HepG2 (cell line): ENCODE results near the gene MAST1. TPM values are rescaled to one million over a fixed set of nuclear protein-coding genes. Genes with fewer than 3 reads are reported as not detected.

Experiments used
- ELF1 ChIP-seq: sonication (generic); formaldehyde crosslinking; IDR thresholded peaks from 2 replicates; pipeline ENCODE4 v1.4.0; 2020; ENCODE audit warnings: missing genetic modification reagents
- HDAC1 ChIP-seq: sonication (generic); formaldehyde crosslinking; IDR thresholded peaks from 2 replicates; pipeline ENCODE4 v1.5.1; 2020; ENCODE audit warnings: mild to moderate bottlenecking, missing genetic modification reagents
- MAZ ChIP-seq, 2 experiments: sonication (generic) in 1 of 2; formaldehyde crosslinking in 1 of 2; IDR thresholded peaks; 2 replicates each; pipeline versions ENCODE4 v1.5.0 to v1.6.1; 2012 to 2020; ENCODE audit warnings: low read depth in 2 of 2, mild to moderate bottlenecking in 2 of 2, borderline replicate concordance in 1 of 2, improper control_type of control experiment in 1 of 2, low read length in 1 of 2, missing genetic modification reagents in 1 of 2, moderate library complexity in 1 of 2
- SKIL ChIP-seq: sonication (generic); formaldehyde crosslinking; IDR thresholded peaks from 2 replicates; pipeline ENCODE4 v1.8.0; 2022; ENCODE audit warnings: missing genetic modification reagents, mild to moderate bottlenecking, moderate library complexity, borderline replicate concordance
- ZC3H4 ChIP-seq: sonication (generic); formaldehyde crosslinking; IDR thresholded peaks from 2 replicates; pipeline ENCODE4 v1.4.0; 2020; ENCODE audit warnings: missing genetic modification reagents, borderline replicate concordance
- ZFAT ChIP-seq: sonication (generic); formaldehyde crosslinking; conservative IDR thresholded peaks from 2 replicates; pipeline ENCODE4 v1.8.1; 2023; ENCODE audit warnings: missing genetic modification reagents, inconsistent platforms
- ZNF407 ChIP-seq: sonication (generic); formaldehyde crosslinking; IDR thresholded peaks from one replicate; pipeline ENCODE4 v1.5.1; 2020; ENCODE audit warnings: mild to moderate bottlenecking, missing genetic modification reagents; ENCODE audit errors: not compliant biosample characterization
- polyA plus RNA-seq, 8 experiments: library from polyadenylated mRNA; depleted of rRNA in 3 of 8; stranded (reverse) in 7 of 8; unstranded in 1 of 8; fragments of >200 nt; fragmentation: Illumina TruSeq in 4 of 8; extraction: Trizol in 4 of 8; gene quantifications; 2 replicates each; pipeline versions ENCODE4 v1.2.1 to v1.2.3, GENCODE V29; 2011 to 2016; ENCODE audit warnings: low read depth in 4 of 8, missing spikeins in 1 of 8, mixed read lengths in 1 of 8; ENCODE audit not compliant: insufficient read depth in 1 of 8
- total RNA-seq, 5 experiments: library from RNA; depleted of rRNA; stranded (reverse); fragments of >200 nt; fragmentation: Illumina TruSeq; extraction: Trizol; gene quantifications; 2 replicates each; pipeline ENCODE4 v1.2.3, GENCODE V29; 2016; ENCODE audit warnings: low read depth in 1 of 5
- TF ChIP-seq, protein P1 (sequence below): sonication (generic); formaldehyde crosslinking; IDR thresholded peaks from 2 replicates; pipeline ENCODE4 v1.5.0; 2020; ENCODE audit warnings: mild to moderate bottlenecking, missing genetic modification reagents, borderline replicate concordance

The MAST1 gene
- total and polyA plus RNA-seq, 2 of the 13 experiments (the other 11 are each of a cell fraction or from before 2014, with no cell fraction given): 0.73 to 4.7 TPM

GRCh38 chr19:12791345-12792050 lies 46.8 kb upstream of the MAST1 start, which contains the start of gene JUNB (continued):
- TF ChIP-seq ZNF407 (no peak), SKIL (peak; percentile 84), ZFAT (CRISPR knock-in tag) (0 out of 2 replicates have a peak, but pooled peaks have one; percentile 11), ZC3H4 (CRISPR knock-in tag) (0 out of 2 replicates have a peak, but pooled peaks have one; percentile 85), ELF1 (CRISPR knock-in tag) (peak; percentile 97), HDAC1 (CRISPR knock-in tag) (peak; percentile 98), MAZ (IDR thresholded peaks at IDR 0.05; ENCODE audit: borderline replicate concordance, low read depth, low read length) (peak; percentile 95), MAZ (CRISPR knock-in tag; IDR thresholded peaks at IDR 0.05; ENCODE audit: low read depth) (peak; percentile 98)
- TF ChIP-seq, protein P1, sequence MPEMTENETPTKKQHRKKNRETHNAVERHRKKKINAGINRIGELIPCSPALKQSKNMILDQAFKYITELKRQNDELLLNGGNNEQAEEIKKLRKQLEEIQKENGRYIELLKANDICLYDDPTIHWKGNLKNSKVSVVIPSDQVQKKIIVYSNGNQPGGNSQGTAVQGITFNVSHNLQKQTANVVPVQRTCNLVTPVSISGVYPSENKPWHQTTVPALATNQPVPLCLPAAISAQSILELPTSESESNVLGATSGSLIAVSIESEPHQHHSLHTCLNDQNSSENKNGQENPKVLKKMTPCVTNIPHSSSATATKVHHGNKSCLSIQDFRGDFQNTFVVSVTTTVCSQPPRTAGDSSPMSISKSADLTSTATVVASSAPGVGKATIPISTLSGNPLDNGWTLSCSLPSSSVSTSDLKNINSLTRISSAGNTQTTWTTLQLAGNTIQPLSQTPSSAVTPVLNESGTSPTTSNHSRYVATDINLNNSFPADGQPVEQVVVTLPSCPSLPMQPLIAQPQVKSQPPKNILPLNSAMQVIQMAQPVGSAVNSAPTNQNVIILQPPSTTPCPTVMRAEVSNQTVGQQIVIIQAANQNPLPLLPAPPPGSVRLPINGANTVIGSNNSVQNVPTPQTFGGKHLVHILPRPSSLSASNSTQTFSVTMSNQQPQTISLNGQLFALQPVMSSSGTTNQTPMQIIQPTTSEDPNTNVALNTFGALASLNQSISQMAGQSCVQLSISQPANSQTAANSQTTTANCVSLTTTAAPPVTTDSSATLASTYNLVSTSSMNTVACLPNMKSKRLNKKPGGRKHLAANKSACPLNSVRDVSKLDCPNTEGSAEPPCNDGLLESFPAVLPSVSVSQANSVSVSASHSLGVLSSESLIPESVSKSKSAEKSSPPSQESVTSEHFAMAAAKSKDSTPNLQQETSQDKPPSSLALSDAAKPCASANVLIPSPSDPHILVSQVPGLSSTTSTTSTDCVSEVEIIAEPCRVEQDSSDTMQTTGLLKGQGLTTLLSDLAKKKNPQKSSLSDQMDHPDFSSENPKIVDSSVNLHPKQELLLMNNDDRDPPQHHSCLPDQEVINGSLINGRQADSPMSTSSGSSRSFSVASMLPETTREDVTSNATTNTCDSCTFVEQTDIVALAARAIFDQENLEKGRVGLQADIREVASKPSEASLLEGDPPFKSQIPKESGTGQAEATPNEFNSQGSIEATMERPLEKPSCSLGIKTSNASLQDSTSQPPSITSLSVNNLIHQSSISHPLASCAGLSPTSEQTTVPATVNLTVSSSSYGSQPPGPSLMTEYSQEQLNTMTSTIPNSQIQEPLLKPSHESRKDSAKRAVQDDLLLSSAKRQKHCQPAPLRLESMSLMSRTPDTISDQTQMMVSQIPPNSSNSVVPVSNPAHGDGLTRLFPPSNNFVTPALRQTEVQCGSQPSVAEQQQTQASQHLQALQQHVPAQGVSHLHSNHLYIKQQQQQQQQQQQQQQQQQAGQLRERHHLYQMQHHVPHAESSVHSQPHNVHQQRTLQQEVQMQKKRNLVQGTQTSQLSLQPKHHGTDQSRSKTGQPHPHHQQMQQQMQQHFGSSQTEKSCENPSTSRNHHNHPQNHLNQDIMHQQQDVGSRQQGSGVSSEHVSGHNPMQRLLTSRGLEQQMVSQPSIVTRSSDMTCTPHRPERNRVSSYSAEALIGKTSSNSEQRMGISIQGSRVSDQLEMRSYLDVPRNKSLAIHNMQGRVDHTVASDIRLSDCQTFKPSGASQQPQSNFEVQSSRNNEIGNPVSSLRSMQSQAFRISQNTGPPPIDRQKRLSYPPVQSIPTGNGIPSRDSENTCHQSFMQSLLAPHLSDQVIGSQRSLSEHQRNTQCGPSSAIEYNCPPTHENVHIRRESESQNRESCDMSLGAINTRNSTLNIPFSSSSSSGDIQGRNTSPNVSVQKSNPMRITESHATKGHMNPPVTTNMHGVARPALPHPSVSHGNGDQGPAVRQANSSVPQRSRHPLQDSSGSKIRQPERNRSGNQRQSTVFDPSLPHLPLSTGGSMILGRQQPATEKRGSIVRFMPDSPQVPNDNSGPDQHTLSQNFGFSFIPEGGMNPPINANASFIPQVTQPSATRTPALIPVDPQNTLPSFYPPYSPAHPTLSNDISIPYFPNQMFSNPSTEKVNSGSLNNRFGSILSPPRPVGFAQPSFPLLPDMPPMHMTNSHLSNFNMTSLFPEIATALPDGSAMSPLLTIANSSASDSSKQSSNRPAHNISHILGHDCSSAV (CRISPR knock-in tag): 0 out of 2 replicates have a peak, but pooled peaks have one; percentile 61
